Body of pancreas (tissue), 4 donors: ENCODE data around the gene RIPPLY1.

Source experiments
- CTCF ChIP-seq, 7 experiments: fragments of 450-650 bp in 4 of 7; fragments of 200-600 bp in 3 of 7; sonication (generic) in 3 of 7; IDR thresholded peaks; one replicate each; pipeline ENCODE4 v1.5.1; 2016 to 2019; ENCODE audit warnings: antibody characterized with exemption in 7 of 7
- POLR2A ChIP-seq, 3 donors: fragments of 450-650 bp; IDR thresholded peaks; one replicate each; pipeline ENCODE4 v1.6.1; 2016; ENCODE audit warnings: antibody characterized with exemption in 3 of 3, mild to moderate bottlenecking in 2 of 3

GRCh38 chrX:106950381-106950780, 47.2 kb upstream of the RIPPLY1 start:
- no peak for TF ChIP-seq CTCF (IDR thresholded peaks at IDR 0.05)
- TF ChIP-seq POLR2A (IDR thresholded peaks at IDR 0.05), result no peak
